ENCODE results near the gene LIMK2.
A peak's percentile ranks its signal among the peaks of the same experiment; 100 is the strongest.
"Not testable (repeated sequence)": the region's sequence is repeated elsewhere in the genome, so short reads cannot be mapped to it uniquely, and the experiment has no call there.

Gene LIMK2

DNA sequence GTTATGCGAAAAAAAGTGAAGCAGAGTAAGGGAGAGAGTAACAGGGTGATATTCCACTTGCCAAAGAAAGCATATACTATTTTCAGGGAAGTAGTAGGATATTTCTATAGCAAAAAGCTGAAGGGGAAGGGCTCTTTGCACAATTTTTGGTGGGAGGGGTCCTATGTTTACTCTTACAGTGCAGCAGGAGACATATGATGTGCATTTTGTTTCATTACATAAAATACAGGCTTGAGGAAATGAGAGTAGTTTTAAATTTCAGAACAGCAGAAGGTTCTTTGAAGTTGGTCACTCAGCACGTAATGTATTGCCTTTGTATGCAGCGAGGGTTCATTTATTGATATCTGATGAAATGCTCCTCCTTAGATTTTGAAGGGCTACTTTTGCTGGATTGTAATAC, 83.3 kb downstream of the LIMK2 start:
- no peak for DNase-seq

GRCh38 chr22:31295831-31296657, 83.9 kb downstream of the LIMK2 start:
- no peak for DNase-seq

DNA sequence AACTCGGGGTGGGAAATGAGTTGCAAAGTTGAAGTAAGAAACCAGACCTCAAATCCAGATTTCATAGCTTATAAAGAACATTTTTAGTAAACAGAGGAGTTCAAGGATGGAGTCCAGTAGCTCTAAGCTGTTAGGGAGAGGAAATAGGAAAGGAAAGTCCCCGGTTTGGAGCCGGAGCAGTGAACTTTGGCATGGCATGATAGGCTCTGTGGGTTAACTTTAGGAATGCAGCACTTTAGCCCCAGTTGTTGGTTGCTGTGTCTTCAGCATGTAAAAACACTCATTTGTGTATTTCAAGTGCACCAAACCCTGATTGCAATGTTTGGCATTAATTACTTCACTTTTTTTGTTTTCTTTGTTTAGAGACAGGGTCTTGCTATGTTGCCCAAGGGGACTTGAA, 88.8 kb downstream of the LIMK2 start:
- DNase-seq = no peak

DNA sequence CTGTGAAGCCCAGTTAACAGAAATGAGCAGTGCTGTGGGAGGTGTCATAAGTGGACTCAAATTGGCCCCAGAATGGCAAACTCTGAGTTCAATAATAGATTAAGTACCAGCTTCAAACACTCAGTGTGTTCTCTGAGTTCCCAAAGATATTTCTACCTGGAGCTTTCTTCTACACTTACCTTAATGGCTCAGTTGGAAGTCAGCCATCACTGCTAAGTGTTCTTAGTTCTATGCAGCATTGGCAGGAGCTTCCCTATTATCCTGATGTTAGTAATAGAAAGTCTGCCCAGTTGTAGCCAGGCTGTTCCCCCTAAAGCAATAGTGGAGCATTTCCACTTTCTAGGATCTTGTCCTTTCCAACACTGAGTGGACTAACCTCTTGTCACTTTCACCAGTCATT, 89.9 kb downstream of the LIMK2 start:
- DNase-seq = no peak

GRCh38 chr22:31302537-31302936, 90.4 kb downstream of the LIMK2 start:
- DNase-seq = no peak

- DNase-seq = no peak
Measured at GRCh38 chr22:31305194-31305593, 93.1 kb downstream of the LIMK2 start.

DNA sequence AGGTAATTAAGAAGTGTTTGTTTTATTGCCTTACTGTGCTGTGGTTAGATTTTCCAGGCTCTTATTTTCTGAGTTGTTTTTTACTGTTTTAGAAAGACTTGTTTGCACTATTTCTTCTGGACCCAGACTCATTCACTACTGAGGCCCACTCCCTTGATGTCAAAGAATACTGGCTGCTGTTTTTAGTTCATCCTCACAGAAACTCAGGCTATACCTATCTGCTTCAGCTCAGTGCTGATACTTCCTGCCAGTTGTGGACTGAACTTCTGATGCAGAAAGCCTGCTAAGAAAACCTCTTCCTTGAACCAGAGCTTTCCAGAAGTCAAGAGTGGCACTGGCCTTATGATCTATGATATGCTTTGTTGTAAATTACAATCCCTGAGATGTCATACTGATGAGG, 96.1 kb downstream of the LIMK2 start:
- DNase-seq = no peak

- peak; percentile 60 to 72 for DNase-seq
Measured at GRCh38 chr22:31313366-31314147, 101.5 kb downstream of the LIMK2 start.

GRCh38 chr22:31314220-31314619, 102.1 kb downstream of the LIMK2 start:
- DNase-seq = not testable (repeated sequence)

DNA sequence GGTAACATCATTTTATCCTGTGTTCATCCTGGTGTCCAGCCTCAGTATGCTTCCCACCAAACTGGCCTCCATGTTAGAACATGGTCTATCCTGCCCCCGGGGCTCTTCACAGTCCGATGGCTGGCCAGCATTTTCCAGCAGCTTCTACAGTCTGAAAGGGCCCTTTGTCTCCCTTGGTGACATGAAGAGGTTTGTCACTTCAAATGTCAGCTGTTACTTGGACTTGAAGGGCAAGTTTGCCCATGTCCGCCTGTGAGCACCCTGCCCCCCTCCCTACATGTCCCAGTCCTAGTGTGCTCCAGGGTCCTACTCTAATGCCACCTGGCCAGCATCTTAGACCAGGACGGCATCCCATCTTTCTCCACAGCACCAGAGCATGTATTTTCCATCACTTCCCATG, 109.3 kb downstream of the LIMK2 start:
- DNase-seq = no peak

- no peak for DNase-seq
Measured at GRCh38 chr22:31323578-31324550, 111.8 kb downstream of the LIMK2 start.

DNA sequence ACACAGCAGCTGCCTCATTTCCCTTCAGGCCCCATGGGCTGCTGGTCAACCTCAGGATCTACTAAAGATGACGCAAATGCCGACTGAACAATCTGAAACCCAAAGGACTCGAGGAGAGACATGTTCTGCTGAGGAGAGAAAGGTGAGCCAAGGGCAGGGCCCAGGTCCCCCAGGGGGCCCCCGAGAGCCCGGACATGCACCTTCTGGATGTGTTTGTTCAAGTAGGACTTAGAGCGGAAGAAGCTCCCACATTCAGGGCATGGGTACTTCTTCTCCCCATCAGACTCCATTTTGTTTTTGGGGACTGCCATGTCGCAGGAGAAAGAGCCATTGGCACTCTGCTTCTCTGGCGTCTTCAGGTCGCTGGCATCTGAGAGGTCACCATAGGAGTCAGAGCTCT, 114.8 kb downstream of the LIMK2 start:
- DNase-seq = no peak

GRCh38 chr22:31327806-31328543, 115.9 kb downstream of the LIMK2 start:
- DNase-seq = no peak

DNA sequence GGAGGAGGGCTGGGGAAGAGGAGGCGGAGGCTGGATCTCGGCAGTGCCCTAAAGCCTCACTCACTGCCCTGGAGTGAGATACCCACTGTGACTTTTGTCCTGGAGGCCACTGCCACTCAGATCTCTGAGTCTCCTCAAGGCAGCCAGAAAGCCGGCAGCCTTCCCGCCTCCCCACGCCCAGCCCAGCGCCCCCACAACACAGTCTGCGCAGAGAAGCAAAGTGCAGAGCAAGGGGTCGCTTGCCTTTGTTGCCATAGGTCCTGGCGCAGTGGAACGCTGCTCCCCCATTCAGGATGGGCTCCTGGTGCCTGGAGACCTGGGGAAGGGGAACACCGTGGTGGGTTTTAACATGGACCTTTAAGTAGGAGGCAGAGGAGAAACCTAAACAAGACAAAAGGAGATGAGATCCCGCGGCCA, 116.5 kb downstream of the LIMK2 start:
- no peak for DNase-seq

DNA sequence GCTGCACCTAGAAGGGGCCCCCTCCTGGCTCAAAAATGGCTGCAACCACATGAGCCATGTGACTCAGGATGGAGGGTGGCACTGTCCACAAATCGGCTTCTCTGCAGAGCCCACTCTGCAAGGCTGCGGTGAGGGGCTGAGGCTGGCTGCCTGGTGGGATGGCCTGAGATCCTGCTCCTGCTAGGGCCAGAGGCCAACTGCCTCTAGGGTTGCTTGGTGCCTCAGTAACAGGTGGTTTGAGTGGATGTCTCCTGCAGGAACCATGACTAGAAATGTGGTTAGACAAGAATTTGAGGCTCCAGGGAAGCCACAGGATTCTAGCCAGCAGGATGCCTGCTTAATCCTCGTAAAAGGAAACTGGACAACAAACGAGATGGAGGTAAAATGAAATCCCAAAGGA, 116.9 kb downstream of the LIMK2 start:
- DNase-seq = no peak
